Measurements from ENCODE around the gene RAPGEF1.

Gene RAPGEF1

DNA sequence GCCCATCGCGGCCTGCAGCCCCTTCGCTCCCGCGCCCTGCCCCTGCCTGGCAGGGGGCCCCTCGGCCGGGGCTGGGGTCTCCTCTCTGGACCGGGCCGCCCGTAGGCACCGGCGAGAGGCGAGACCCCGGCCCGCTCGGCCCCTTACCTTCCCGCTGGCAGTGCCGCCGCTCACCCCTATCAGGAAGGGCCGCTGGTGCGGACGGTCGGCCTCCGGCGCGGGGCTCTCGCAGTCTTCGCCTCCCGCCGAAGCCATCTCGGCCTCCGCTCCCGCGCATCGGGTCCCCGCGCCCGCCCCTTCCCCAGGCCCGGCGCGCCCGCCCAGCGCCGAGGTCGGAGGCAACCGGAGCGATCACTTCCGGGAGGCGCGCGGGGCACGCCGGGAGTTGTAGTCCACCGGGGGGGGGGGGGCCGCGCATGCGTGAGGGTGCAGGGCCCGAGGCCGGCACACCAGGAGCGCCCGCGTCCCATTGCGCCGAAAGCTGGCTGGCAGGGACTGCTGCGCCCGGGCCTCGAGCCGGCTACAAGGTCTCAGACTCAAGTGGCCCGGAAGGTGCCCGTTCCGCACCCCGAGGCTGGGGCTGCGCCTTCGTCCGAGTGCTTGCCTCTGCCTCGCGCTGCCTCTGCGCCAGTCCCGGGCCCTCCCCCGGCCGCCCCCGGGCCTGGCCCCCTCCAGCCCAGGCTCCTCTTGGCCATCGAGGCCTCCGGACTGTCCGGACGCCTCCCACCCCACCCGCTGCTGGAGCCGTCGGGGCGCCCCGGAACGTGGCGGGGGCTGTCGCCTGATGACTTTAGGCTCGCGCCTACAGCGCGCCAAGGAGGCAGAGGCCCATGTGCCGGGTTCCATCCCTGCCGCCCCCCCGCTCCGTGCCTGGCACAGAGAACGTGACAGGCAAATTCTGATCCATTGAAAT, 208.7 kb downstream of the RAPGEF1 start, which contains the start of gene UCK1:
UCK1 (minus strand) TSS at position 344 of the 913 bp plus-strand sequence; CDS start at position 255, 89 bp downstream.
- DNase-seq (ENCODE audit: low read depth in 2 of 2): peak; percentile 32 to 45

DNA sequence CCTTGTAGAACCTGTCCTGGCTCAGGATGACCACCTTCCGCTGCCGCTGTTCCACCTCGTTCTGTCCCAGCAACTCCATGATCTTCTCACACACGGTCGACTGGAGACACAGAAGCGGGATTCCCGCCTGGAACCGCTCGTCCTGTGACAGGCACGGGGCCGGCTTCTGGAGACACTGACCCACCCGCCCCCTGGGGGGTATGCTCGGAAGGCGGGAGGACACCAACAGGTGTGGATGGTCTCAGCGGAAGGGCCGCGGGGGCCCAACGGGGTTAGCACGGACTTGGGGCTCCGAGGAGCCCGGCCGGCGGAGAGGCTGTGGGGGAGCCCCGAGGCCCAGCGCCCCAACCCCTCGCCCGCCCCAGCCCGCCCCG, 209.3 kb downstream of the RAPGEF1 start:
- no peak for DNase-seq (ENCODE audit: low read depth in 2 of 2)

DNA sequence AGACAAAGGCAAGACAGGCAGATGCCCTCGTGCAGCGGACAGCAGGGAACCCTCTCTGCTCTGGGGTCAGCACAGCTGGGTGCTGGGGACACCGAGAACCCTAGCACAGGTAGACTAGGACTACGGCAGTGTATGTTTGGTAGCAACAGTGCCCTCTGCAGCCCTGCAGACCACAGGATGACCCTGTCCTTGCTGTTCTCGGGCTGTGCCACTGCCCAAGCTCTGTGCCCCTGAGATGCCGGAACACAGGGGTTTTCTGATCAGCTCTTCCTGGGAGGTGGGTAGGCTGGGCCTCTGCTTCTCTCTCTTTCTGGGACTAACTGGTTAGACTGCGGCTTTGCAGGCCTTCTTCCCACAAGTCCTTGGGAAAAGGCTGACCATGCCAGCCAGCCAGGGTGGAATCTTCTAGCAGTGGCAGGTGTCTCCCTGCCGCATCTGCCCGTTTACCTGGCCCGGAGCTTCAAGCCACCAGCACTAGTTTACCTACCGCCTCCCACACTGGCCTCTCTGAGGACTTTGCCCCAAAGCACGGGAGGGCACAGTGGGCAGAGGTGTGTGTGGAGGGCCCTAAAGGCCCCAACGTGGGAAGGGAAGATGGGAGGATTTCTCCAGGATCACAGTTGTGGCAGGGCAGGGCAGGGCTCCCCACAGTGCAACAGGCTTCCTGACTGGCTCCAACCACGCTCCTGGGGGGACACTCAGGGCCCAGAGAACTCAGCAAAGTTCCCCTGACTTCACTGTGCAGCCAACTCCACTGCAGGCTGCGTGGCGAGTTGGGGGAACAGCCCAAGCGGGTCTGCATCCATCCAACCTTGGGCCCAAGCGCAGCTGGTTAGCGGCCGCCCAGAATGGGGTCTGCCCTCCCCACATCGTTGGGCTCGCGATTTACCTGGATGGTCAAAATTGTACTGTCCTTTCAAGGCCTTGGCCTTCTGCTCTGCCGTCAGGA, 210.0 kb downstream of the RAPGEF1 start:
- DNase-seq (ENCODE audit: low read depth in 2 of 2): no peak

DNA sequence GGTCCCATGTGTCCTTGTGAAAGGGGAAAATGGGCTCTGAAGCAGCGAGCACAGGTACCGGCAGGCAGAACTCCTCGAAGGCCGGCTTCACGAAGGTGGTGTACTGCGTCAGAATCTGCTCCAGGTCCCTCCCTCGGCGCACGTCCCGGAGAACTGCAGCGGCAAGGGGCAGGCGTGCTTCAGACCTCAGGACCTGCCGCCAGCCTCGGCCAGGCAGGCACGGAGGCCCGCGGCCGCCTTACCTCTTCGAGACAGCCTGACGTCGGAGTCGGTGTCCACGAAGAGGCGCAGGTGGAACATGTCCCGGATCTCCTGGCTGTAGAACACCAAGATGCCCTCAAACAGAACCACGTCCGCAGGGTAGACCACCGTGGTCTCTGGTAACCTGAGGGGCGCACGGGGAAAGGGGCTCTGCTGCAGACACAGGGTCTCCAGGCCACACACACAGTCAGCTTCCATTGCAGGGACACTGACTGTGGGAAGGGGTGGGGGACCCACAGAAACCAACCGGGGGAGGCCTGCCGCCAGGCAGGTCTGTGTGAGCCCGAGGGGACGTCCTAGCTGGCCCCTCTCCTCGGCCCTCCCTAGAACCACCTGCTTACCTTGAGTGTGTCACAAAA, 210.9 kb downstream of the RAPGEF1 start:
- no peak for DNase-seq (ENCODE audit: low read depth in 2 of 2)

DNA sequence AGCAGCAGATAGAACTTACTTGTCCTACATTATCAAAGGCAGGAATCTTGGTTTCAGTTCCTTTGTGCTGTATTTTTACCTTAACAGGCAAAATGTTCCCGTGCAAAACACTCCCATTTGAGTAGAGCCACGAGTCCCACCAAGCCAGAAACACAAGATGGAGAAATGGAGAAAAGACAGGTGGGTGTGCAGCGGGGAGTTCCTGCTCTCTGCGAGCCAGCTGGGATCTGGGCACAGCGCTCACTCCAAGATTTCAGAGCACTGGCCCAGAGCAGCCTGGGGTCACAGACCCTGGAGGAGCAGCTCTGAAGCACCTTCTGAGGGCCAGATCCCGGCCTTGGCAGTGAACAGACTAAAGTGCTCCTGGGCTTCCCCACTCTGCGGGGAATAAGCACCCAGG, 211.7 kb downstream of the RAPGEF1 start:
- DNase-seq (ENCODE audit: low read depth in 2 of 2): no peak
